ENCODE results near the gene MYO5B. TPM values are rescaled to one million over a fixed set of nuclear protein-coding genes. Genes with fewer than 3 reads are reported as not detected.

Gene MYO5B
- total RNA-seq, 1 experiment from 2014 or later = 32.1 TPM

DNA sequence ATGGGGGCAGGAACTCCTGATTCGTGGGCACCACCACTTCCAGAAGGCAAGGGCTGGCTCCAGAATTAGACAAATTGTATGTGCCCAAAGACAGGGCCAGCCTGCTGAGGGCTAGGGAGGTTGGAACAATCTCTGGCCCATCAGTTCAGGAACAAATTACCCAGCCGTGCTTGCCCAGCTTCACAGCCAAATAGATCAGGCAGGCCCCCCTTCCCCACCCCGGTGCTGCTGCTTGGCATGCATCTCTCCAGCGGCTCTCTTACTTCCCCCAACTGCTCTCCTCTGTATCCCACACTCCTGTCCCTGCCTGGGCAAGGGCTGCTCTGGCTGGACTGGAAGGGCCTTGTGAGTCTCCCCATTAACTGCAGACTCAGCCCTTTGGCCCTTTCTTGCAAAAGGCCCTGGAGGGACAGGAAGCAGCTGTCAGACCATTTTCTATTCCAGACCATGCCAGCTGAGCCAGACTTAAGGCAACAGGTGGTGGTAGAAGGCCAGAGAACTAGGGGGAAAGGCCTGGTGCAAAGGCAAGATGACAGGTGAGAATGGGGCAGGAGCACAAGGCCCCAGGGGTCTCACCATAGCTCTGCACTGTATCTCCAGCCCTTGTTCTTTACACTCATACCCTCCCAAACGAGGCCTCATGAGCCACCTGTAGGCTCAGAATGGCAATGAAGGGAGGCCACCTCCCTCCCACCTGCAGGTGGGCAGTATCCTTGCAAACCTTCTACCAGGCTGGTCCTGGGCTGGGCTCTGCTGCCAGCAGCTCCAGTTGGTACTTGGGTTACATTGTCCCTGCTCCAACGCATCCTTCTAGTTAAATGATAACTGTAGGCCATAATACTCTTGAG, 350.9 kb downstream of the MYO5B start:
- no TSS peak for BruUV-seq (replicated peaks)
- CTCF ChIA-PET = no interaction called here

More for the DNA sequence above, 350.9 kb downstream of the MYO5B start:
- intact Hi-C loops (cut with micrococcal nuclease) = no loop called here
- Histone ChIP-seq H3K27ac (ENCODE audit: low read depth, low read length) (no peak overlapping the region), H3K4me3 (replicated peaks in 1 of 2; ENCODE audit: low read depth in 1 of 2, low read length in 2 of 2) (no peak overlapping the region), H3K79me2 (ENCODE audit: insufficient read depth, low read length) (no peaks in the 10 kb centered on the region), H4K20me1 (ENCODE audit: insufficient read depth) (no peaks in the 10 kb centered on the region), H3K36me3 (ENCODE audit: control insufficient read depth in 1 of 2, insufficient read depth in 2 of 2, low read length in 2 of 2) (peaks cover 3 to 12% of the 10 kb centered on the region in 2 experiments; a peak in 3 of 4 replicates), H3K9ac (ENCODE audit: low read length) (no peak overlapping the region), H2AFZ (ENCODE audit: low read depth, low read length, poor library complexity, severe bottlenecking) (no peak overlapping the region), H3K9me2 (ENCODE audit: insufficient read depth) (no peaks in the 10 kb centered on the region), H3K4me2 (ENCODE audit: low read length) (no peak overlapping the region), H3K27me3 (ENCODE audit: insufficient read depth, low read length) (no peaks in the 10 kb centered on the region), H3K9me3 (ENCODE audit: control insufficient read depth in 1 of 2, insufficient read depth in 1 of 2, low read depth in 1 of 2, low read length in 2 of 2) (no peaks in the 10 kb centered on the region), H3K4me1 (ENCODE audit: control insufficient read depth in 1 of 2, insufficient read depth in 2 of 2, low read length in 2 of 2) (peaks cover 7 to 23% of the 10 kb centered on the region in 2 experiments)
- POLR2A ChIA-PET = no interaction called here
- RAD21 ChIA-PET (ENCODE audit: low non-redundant PET in 1 of 2, low total read pairs in 2 of 2, uncharacterized antibody in 2 of 2, unreplicated experiment in 2 of 2) = no interaction called here
- no peak for DNase-seq (ENCODE audit: low read depth, low spot score)
- peak; percentile 33; the same call in 1 of the 2 replicates for ATAC-seq
- TF ChIP-seq, protein P1, sequence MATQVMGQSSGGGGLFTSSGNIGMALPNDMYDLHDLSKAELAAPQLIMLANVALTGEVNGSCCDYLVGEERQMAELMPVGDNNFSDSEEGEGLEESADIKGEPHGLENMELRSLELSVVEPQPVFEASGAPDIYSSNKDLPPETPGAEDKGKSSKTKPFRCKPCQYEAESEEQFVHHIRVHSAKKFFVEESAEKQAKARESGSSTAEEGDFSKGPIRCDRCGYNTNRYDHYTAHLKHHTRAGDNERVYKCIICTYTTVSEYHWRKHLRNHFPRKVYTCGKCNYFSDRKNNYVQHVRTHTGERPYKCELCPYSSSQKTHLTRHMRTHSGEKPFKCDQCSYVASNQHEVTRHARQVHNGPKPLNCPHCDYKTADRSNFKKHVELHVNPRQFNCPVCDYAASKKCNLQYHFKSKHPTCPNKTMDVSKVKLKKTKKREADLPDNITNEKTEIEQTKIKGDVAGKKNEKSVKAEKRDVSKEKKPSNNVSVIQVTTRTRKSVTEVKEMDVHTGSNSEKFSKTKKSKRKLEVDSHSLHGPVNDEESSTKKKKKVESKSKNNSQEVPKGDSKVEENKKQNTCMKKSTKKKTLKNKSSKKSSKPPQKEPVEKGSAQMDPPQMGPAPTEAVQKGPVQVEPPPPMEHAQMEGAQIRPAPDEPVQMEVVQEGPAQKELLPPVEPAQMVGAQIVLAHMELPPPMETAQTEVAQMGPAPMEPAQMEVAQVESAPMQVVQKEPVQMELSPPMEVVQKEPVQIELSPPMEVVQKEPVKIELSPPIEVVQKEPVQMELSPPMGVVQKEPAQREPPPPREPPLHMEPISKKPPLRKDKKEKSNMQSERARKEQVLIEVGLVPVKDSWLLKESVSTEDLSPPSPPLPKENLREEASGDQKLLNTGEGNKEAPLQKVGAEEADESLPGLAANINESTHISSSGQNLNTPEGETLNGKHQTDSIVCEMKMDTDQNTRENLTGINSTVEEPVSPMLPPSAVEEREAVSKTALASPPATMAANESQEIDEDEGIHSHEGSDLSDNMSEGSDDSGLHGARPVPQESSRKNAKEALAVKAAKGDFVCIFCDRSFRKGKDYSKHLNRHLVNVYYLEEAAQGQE (IDR thresholded peaks at IDR 0.05; ENCODE audit: low read depth) = no peak
- TF ChIP-seq SP1 (IDR thresholded peaks at IDR 0.05; ENCODE audit: low read depth) (no peak), SIN3A (IDR thresholded peaks at IDR 0.05; ENCODE audit: low read depth) (no peak), EZH2phosphoT487 (IDR thresholded peaks at IDR 0.05; ENCODE audit: borderline replicate concordance) (no peak)
